HL-60 (cell line): ENCODE data around the gene SLC41A3.

Source experiments
- CTCF ChIP-seq: IDR thresholded peaks from one replicate; pipeline ENCODE4 v1.5.1; 2011; ENCODE audit warnings: low read length, control low read depth, inconsistent platforms; ENCODE audit not compliant: insufficient read depth
- GABPA ChIP-seq: IDR thresholded peaks from 2 replicates; pipeline ENCODE4 v1.6.1; 2012; ENCODE audit warnings: low read depth
- REST ChIP-seq: IDR thresholded peaks from 2 replicates; pipeline ENCODE4 v1.6.1; 2012; ENCODE audit warnings: low read depth; ENCODE audit not compliant: insufficient replicate concordance

GRCh38 chr3:126125341-126125740, 41.4 kb upstream of the SLC41A3 start:
- TF ChIP-seq CTCF = no peak
- no peak for TF ChIP-seq GABPA
- no peak for TF ChIP-seq REST
